8988T (cell line): ENCODE data around the gene MSL1.

Experiments used
- DNase-seq: peaks from one replicate; pipeline ENCODE4 v3.0.0; 2011

MSL1 gene

GRCh38 chr17:40121181-40122135 is at the start of gene MSL1:
MSL1 (plus strand) TSS chr17:40121971; CDS start chr17:40122613, 642 bp downstream.
- DNase-seq = peak; percentile 70

- no peak for DNase-seq
Observed at GRCh38 chr17:40072040-40072734, 49.6 kb upstream of the MSL1 start.

- no peak for DNase-seq
Observed at GRCh38 chr17:40072735-40073346, 48.9 kb upstream of the MSL1 start.

DNA sequence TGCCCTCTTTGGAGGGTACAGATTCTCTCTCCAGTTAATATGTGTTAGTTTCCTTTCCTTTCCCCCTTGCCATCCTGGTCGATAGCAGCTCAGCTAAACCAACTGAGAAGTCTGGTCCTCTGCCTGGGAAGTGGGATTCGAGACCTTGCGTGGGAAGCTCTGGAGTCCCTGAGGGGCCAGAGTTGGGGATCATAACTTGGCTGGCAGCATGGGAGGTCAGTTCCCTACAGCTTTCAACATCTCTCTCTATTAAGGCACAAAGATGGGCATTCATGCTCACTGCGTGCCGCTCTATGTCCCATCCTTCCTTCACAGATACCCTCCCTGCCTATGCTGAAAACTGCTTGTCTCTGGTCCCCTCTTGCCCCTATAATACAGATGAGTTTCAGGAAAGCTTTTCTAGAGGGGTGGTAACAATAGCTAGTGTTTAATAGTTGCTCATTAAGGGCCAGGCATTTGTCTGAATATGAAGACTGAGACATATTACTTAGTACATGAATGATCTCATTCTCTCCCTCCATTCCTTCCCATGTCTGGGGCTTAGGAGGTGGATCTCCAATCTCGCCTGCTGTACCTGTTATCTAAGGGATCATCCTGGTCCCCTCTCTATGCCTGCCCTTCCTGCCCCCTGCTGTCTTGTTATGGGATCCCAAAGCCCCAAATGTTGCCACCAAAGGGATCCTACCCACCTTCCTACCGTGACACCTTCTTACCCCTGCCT is 48.2 kb upstream of the MSL1 start:
- no peak for DNase-seq

GRCh38 chr17:40074175-40074512 is 47.6 kb upstream of the MSL1 start:
- DNase-seq = no peak

DNA sequence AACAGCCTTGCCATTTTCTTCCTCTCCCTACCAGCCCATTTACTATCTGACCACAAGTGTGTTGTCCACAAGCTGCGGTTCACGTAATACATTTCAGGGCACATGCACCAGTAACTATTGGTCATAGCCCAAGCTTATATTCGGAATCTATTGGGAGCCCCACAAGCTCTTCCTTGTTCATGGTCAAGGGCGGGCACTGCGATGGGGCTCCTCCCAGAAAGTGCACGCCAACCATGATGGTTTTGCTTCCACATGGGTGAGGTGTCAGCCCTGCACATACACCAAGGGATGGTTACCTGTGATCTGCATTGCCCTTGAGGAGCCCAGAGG is 46.9 kb upstream of the MSL1 start:
- no peak for DNase-seq

DNA sequence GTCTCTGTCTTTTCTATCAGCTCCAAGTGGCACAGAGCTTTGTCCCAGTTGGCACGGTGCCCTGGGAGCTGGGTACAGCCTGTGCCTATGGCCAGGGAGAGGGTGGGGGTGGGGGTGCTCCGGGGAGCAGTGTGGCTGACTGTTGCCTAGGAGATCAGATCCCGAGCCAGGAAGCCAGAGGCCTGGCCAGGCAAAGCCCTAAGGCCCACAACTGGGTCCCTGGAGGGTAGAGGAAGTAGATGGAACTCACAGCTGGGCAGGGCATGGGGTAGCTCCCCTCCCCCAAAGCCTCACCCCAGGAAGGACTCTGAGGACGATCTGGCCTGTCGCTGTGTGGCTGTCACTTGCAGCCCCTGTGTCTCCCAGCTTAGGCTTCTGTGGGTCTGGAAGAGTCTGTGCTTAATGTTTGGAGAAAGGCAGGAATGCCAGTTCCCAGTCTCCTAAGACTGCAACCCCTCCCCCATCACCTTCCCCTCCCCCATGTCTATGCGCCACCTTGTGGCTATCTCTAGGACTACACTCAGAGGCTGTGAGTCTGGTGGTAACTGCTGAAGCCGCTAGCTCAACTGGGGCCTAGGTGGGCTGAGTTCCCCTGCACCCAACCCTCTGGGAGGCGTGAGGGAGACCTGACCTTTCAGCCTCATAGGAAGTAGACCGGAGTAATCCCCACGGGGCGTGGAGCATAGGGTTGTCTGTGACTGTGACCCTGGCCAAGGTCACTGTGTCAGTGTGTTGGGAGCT is 46.4 kb upstream of the MSL1 start:
- no peak for DNase-seq

- DNase-seq = no peak
Observed at GRCh38 chr17:40075942-40076498, 45.8 kb upstream of the MSL1 start.

DNA sequence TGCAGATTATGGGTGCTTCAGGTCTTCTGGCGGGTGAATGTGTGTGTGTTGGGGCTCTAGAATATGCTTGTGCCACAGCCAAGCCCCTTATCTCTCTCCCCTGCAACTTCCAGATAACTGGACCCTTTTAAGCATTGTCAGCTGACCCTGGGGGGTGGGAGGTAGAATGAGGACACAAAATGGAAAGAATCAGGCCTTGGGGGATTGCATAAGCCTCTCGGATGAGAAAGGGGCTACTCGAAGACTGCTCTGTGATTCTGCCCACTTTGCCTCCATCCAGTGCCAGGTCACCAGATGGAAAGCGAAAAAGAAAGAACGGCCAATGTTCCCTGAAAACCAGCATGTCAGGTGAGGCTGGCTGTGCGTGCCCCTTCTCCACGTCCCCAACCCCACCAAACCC is 45.2 kb upstream of the MSL1 start:
- DNase-seq = no peak

GRCh38 chr17:40079545-40079944 is 42.2 kb upstream of the MSL1 start:
- DNase-seq = no peak

DNA sequence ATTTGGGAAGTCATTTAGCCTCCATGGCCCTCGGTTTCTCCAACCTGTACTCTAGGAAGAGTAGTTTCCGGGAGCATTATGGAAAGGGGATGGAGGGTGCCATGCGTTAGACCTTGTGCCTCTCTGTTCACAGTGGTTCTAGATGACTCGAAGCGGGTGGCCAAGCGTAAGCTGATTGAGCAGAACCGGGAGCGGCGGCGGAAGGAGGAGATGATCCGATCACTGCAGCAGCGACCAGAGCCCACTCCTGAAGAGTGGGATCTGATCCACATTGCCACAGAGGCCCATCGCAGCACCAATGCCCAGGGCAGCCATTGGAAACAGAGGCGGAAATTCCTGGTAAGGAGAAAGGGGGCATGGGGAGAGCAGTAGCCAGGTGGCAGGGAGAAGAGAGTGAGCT is 37.3 kb upstream of the MSL1 start:
- DNase-seq = no peak

- DNase-seq = peak; percentile 76
Observed at GRCh38 chr17:40086150-40087044, 35.4 kb upstream of the MSL1 start.

DNA sequence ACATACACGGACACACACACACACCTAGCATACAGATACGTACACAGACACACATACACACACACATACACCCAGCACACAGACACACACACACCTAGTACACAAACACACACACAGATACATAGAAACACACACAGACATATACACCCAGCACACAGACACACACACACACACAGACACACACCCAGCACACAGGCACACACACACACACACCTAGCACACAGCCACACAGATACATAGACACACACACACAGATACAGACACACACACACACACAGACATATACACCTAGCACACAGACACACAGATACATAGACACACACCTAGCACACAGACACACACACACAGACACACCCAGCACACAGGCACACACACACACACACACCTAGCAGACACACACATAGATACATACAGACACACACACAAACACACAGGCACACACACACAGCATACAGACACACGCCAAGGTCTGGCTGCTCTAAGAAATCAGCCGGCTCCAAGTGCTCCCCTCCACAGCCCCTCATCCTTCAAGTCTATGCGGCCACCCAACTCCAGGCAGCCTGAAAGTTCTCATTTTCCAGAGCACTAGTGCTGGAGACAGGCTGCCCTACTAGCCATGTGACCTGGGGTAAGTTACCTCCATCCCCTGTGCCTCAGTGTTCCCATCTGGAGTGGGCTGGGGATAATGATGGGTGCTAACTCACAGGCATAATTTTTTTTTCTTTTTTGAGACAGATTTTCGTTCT is 34.5 kb upstream of the MSL1 start:
- DNase-seq = no peak

DNA sequence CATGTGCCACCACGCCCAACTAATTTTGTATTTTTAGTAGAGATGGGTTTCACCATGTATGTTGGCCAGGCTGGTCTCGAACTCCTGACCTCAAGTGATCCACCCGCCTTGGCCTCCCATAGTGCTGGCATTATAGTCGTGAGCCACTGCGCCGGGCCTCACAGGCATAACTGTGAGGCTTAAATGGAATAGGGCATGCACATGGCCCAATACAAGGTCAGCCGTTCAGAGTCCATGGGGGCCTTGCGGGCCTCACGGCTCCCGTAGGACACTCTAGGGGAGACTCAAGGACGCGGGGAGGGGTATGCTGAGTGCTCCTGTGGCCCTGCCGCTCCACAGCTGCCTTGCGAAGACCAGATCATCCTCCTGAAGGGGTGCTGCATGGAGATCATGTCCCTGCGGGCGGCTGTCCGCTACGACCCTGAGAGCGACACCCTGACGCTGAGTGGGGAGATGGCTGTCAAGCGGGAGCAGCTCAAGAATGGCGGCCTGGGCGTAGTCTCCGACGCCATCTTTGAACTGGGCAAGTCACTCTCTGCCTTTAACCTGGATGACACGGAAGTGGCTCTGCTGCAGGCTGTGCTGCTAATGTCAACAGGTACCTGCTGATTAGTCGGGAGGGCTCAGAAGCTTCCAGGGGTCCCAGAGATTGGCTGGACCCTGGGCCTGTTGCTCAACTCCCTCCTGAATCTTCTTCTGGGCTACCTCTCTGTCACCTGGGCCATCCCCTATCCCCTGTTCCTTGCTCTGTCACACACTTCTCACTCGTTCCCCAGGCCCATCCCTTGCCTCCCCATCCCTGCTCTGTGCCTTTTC is 33.7 kb upstream of the MSL1 start:
- no peak for DNase-seq

DNA sequence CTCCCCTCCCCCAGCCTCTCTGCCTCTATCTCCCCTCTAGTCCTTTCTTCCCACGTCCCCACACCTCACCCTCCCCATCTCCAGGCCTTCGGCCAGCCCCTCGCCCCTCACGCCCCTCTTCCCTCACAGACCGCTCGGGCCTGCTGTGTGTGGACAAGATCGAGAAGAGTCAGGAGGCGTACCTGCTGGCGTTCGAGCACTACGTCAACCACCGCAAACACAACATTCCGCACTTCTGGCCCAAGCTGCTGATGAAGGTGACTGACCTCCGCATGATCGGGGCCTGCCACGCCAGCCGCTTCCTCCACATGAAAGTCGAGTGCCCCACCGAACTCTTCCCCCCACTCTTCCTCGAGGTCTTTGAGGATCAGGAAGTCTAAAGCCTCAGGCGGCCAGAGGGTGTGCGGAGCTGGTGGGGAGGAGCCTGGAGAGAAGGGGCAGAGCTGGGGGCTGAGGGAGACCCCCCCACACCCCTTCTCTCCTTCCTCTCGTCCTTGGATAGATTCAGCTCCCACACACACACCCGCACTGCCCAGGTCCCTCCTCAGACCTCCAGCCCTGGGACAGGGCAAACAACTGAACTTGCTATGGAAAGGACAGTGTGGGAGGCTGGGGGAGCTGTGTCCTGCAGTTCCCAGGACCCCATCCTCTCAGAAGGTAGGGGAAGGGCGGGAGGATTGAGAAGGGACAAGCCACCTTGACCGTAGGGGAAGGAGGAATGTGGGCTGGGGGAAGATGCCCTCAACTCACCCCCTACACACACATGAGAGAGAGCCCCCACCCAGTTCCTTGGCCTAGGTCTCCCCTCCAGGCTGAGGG is 32.5 kb upstream of the MSL1 start:
- no peak for DNase-seq

DNA sequence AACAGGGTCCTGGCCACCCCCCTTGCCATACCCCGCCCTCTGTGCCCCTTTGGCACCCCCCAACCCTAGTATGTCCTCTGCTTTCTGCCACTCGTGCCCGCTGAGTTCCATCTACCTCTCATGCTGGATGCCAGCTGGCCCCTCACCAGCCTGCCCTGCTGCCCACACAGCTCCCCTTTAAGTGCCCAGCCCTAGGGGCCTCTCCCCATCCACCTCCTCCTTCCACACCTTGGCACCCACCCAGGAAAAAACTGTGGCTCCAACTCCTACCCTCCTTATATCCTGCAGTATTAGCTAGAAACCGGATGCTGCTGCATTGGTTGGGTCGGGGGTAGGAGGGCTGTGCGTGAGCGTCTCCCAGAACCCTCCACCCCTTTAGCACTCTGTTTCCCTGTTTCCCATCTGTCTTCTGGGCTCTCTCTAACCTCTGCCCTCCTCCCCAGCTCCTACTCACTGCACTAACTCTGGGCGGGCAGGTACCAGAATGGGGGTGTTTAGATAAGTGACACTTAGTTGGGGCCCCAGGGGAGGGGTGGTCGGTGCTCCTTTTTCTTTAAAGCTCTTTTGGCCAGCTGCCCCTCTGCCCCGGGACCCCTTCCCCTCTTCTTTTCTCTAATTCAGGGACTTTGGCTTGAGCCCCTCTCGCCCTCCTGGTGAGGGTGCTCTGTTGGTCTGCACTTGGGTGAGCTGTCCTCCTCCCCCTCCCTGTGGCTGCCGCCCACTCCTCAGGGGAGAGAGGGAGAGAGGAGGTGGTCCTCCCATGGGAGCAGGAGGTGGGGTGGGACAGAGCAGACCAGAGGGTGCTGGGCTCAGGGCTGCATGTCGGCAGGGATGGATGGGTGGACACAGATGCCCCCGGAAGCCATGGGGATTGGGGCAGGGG is 31.3 kb upstream of the MSL1 start:
- no peak for DNase-seq

GRCh38 chr17:40091691-40092397 is 29.9 kb upstream of the MSL1 start:
- DNase-seq = no peak
